A549 (cell line): ENCODE results near the gene LETM1.

Experiments
- CBX2 ChIP-seq: fragments of 200-600 bp; sonication (generic); IDR thresholded peaks from 2 replicates; pipeline ENCODE4 v1.6.1; 2016; ENCODE audit warnings: low read depth, mild to moderate bottlenecking, borderline replicate concordance
- CEBPB ChIP-seq, 2 experiments: fragments of >200 bp in 1 of 2; sonication (Bioruptor Twin) in 1 of 2; formaldehyde crosslinking in 1 of 2; IDR thresholded peaks; 2 replicates each; pipeline ENCODE4 v1.6.1; 2012 to 2016
- CTCF ChIP-seq: fragments of >200 bp; sonication (Bioruptor Twin); formaldehyde crosslinking; IDR thresholded peaks from 3 replicates; pipeline ENCODE4 v1.5.1; 2016
- RNF2 ChIP-seq: fragments of 200-600 bp; sonication (generic); IDR thresholded peaks from 2 replicates; pipeline ENCODE4 v1.6.1; 2016; ENCODE audit warnings: low read depth, mild to moderate bottlenecking, antibody characterized with exemption, moderate library complexity, borderline replicate concordance
- TP53 ChIP-seq: fragments of 250-450 bp; sonication (Bioruptor Pico); IDR thresholded peaks from 2 replicates; pipeline ENCODE4 v1.5.0; 2021; ENCODE audit warnings: mild to moderate bottlenecking, moderate library complexity

- TF ChIP-seq CBX2 (no peak), TP53 (CRISPR knock-in tag) (no peak), CTCF (no peak), CEBPB (IDR thresholded peaks at IDR 0.05) (no peak), RNF2 (no peak)
Observed at GRCh38 chr4:1841887-1842210, 14.1 kb downstream of the LETM1 start.
